SIG-M5 treated with dmso at 0.1 percent for 504 hours (cell line): Measurements from ENCODE around the gene CELF4.

Experiments
- DNase-seq: peaks from one replicate; lab custom pipeline; 2025; ENCODE audit not compliant: unreplicated experiment; lab: John Stamatoyannopoulos, UW

Gene CELF4

GRCh38 chr18:37565101-37565976 lies at the start of gene CELF4:
Gene CELF4 (minus strand): TSS chr18:37565798.
- DNase-seq: no peak

- DNase-seq: no peak
Measured at GRCh38 chr18:37613253-37613565, 47.6 kb upstream of the CELF4 start.

GRCh38 chr18:37612524-37613252 lies 47.1 kb upstream of the CELF4 start:
- DNase-seq: no peak

- no peak for DNase-seq
Measured at GRCh38 chr18:37611614-37612279, 46.1 kb upstream of the CELF4 start.

- DNase-seq: no peak
Measured at GRCh38 chr18:37608876-37609275, 43.3 kb upstream of the CELF4 start.

- DNase-seq: no peak
Measured at GRCh38 chr18:37607281-37607680, 41.7 kb upstream of the CELF4 start.

- no peak for DNase-seq
Measured at GRCh38 chr18:37604032-37604431, 38.4 kb upstream of the CELF4 start.

GRCh38 chr18:37598966-37599896 lies 33.6 kb upstream of the CELF4 start:
- DNase-seq: no peak

- DNase-seq: no peak
Measured at GRCh38 chr18:37598396-37598795, 32.8 kb upstream of the CELF4 start.

GRCh38 chr18:37590346-37590745 lies 24.7 kb upstream of the CELF4 start:
- DNase-seq: no peak

- DNase-seq: no peak
Measured at GRCh38 chr18:37588289-37588688, 22.7 kb upstream of the CELF4 start.

- no peak for DNase-seq
Measured at GRCh38 chr18:37586656-37587225, 21.1 kb upstream of the CELF4 start.

- no peak for DNase-seq
Measured at GRCh38 chr18:37584952-37585695, 19.5 kb upstream of the CELF4 start.

- no peak for DNase-seq
Measured at GRCh38 chr18:37584217-37584616, 18.6 kb upstream of the CELF4 start.

GRCh38 chr18:37582261-37582660 lies 16.7 kb upstream of the CELF4 start:
- no peak for DNase-seq

GRCh38 chr18:37578886-37579513 lies 13.4 kb upstream of the CELF4 start:
- peak; percentile 4 for DNase-seq

- no peak for DNase-seq
Measured at GRCh38 chr18:37578182-37578678, 12.6 kb upstream of the CELF4 start.

- DNase-seq: no peak
Measured at GRCh38 chr18:37577051-37577611, 11.5 kb upstream of the CELF4 start.

GRCh38 chr18:37575646-37576045 lies 10.0 kb upstream of the CELF4 start:
- DNase-seq: no peak
